Transverse colon (tissue), 3 donors: ENCODE results near the gene TYW1.
"Not testable (repeated sequence)": the region's sequence is repeated elsewhere in the genome, so short reads cannot be mapped to it uniquely, and the experiment has no call there.

Source experiments
- CTCF ChIP-seq, 5 experiments: fragments of 200-600 bp in 3 of 5; fragments of 450-650 bp in 2 of 5; sonication (generic) in 3 of 5; IDR thresholded peaks; 1 replicate in 2 of 5; 2 replicates in 3 of 5; pipeline ENCODE4 v1.5.1; 2016 to 2017; ENCODE audit warnings: antibody characterized with exemption in 5 of 5, inconsistent platforms in 3 of 5, mild to moderate bottlenecking in 2 of 5, moderate library complexity in 1 of 5
- EP300 ChIP-seq: sonication (generic); formaldehyde crosslinking; IDR thresholded peaks from one replicate; pipeline ENCODE4 v1.6.1; 2017; ENCODE audit warnings: antibody characterized with exemption, low read depth
- POLR2A ChIP-seq: fragments of 450-650 bp; IDR thresholded peaks from one replicate; pipeline ENCODE4 v1.6.1; 2016; ENCODE audit warnings: antibody characterized with exemption, mild to moderate bottlenecking, moderate library complexity

GRCh38 chr7:67128257-67128656, 131.6 kb downstream of the TYW1 start:
- TF ChIP-seq POLR2A; CTCF (IDR thresholded peaks at IDR 0.05); EP300: not testable (repeated sequence)
